GM19035 (cell line): ENCODE data around the gene BUB1B.

Source experiments
- ATAC-seq: cut with Tn5 transposase; IDR thresholded peaks from one replicate; pipeline ENCODE4 v1.9.1; 2021; ENCODE audit not compliant: unreplicated experiment

BUB1B gene

GRCh38 chr15:40175160-40175559, 14.3 kb downstream of the BUB1B start:
- ATAC-seq = no peak

GRCh38 chr15:40182358-40183029, 21.6 kb downstream of the BUB1B start:
- no peak for ATAC-seq

GRCh38 chr15:40183636-40184463, 23.0 kb downstream of the BUB1B start:
- no peak for ATAC-seq

GRCh38 chr15:40190591-40190990, 29.7 kb downstream of the BUB1B start:
- ATAC-seq = no peak

- no peak for ATAC-seq
Measured at GRCh38 chr15:40192942-40193341, 32.1 kb downstream of the BUB1B start.

- ATAC-seq = no peak
Measured at GRCh38 chr15:40197434-40197833, 36.6 kb downstream of the BUB1B start.

GRCh38 chr15:40198355-40199085, 37.7 kb downstream of the BUB1B start:
- ATAC-seq = no peak

- ATAC-seq = no peak
Measured at GRCh38 chr15:40204100-40204499, 43.2 kb downstream of the BUB1B start.

GRCh38 chr15:40217166-40217824, 56.4 kb downstream of the BUB1B start:
- peak; percentile 50 for ATAC-seq

- ATAC-seq = no peak
Measured at GRCh38 chr15:40219801-40220200, 58.9 kb downstream of the BUB1B start.

- ATAC-seq = no peak
Measured at GRCh38 chr15:40222131-40222530, 61.3 kb downstream of the BUB1B start.

GRCh38 chr15:40226736-40227135, 65.9 kb downstream of the BUB1B start:
- ATAC-seq = no peak

GRCh38 chr15:40229316-40229715, 68.4 kb downstream of the BUB1B start:
- ATAC-seq = no peak

GRCh38 chr15:40229956-40230355, 69.1 kb downstream of the BUB1B start:
- no peak for ATAC-seq

- ATAC-seq = no peak
Measured at GRCh38 chr15:40232625-40233070, 71.8 kb downstream of the BUB1B start.

GRCh38 chr15:40233727-40234577, 73.1 kb downstream of the BUB1B start:
- ATAC-seq = no peak

- ATAC-seq = no peak
Measured at GRCh38 chr15:40234783-40235182, 73.9 kb downstream of the BUB1B start.

GRCh38 chr15:40235201-40235885, 74.5 kb downstream of the BUB1B start:
- ATAC-seq = no peak

GRCh38 chr15:40238532-40239403, 77.9 kb downstream of the BUB1B start, which contains the start of gene PAK6:
Gene PAK6 (plus strand): TSS chr15:40239063. CDS start chr15:40264786, 25,723 bp downstream.
- no peak for ATAC-seq
